ENCODE measurements around the gene CHST8. TPM values are rescaled to one million over a fixed set of nuclear protein-coding genes. Genes with fewer than 3 reads are reported as not detected.

Gene CHST8
- total and polyA plus RNA-seq, 9 donors = 0.48 to 2.5 (median 1.0) TPM; not detected in 1

DNA sequence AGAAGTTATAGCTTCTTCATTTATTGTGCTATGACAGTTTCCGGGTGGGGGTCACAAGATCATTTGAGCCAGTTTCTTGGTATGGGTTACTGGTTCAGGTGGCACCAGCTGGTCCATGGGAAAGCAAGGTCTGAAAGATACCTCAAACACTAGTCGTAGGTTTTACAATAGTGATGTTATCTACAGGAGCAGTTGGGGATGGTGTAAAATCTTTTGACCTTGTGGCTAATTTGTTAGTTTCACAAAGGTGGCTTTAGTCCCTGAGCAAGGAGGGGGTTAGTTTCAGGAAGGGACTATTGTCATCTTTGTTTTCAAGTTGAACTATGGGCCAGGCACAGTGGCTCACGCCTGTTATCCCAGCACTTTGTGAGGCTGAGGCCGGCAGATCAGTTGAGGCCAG lies 24.6 kb downstream of the CHST8 start:
- H3K27me3 ChIP-seq = no peaks in the 10 kb centered on the region
- H3K9me3 ChIP-seq = no peaks in the 10 kb centered on the region
- H3K27ac ChIP-seq = no peak overlapping the region
- no peak overlapping the region for H3K4me3 ChIP-seq
- H3K36me3 ChIP-seq = no peaks in the 10 kb centered on the region
- intact Hi-C loops (cut with DNase I) = no loop called here
- WGBS, 3 donors = 84 to 88% (median 88%) methylated on average over 4 of the region's 4 CpGs
- H3K4me1 ChIP-seq (ENCODE audit: insufficient read depth) = no peaks in the 10 kb centered on the region
- no peak for TF ChIP-seq EP300 (IDR thresholded peaks at IDR 0.05)
- TF ChIP-seq POLR2A (IDR thresholded peaks at IDR 0.05) = no peak
- TF ChIP-seq, protein P1, sequence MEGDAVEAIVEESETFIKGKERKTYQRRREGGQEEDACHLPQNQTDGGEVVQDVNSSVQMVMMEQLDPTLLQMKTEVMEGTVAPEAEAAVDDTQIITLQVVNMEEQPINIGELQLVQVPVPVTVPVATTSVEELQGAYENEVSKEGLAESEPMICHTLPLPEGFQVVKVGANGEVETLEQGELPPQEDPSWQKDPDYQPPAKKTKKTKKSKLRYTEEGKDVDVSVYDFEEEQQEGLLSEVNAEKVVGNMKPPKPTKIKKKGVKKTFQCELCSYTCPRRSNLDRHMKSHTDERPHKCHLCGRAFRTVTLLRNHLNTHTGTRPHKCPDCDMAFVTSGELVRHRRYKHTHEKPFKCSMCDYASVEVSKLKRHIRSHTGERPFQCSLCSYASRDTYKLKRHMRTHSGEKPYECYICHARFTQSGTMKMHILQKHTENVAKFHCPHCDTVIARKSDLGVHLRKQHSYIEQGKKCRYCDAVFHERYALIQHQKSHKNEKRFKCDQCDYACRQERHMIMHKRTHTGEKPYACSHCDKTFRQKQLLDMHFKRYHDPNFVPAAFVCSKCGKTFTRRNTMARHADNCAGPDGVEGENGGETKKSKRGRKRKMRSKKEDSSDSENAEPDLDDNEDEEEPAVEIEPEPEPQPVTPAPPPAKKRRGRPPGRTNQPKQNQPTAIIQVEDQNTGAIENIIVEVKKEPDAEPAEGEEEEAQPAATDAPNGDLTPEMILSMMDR (IDR thresholded peaks at IDR 0.05) = no peak
- DNase-seq = no peak

DNA sequence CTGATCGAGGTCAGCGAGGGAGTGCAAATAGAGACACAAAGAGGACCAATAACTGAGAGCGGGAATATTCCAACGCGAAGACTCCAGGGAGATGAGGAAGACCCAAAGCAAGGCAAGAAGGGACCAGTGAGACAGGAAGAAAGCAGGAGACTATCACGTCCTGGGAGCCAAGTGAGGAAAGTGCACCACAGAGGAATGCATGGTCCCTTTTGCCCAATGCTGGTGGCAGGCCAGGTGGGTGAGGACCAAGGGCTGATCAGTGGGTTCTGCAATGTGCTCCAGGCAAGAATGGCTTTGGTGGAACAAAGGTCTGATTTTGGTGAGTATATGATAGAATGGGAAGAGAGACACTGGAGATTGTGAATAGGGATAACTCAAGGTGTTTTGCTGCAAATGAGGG lies 25.4 kb downstream of the CHST8 start:
- no peaks in the 10 kb centered on the region for H3K27me3 ChIP-seq

DNA sequence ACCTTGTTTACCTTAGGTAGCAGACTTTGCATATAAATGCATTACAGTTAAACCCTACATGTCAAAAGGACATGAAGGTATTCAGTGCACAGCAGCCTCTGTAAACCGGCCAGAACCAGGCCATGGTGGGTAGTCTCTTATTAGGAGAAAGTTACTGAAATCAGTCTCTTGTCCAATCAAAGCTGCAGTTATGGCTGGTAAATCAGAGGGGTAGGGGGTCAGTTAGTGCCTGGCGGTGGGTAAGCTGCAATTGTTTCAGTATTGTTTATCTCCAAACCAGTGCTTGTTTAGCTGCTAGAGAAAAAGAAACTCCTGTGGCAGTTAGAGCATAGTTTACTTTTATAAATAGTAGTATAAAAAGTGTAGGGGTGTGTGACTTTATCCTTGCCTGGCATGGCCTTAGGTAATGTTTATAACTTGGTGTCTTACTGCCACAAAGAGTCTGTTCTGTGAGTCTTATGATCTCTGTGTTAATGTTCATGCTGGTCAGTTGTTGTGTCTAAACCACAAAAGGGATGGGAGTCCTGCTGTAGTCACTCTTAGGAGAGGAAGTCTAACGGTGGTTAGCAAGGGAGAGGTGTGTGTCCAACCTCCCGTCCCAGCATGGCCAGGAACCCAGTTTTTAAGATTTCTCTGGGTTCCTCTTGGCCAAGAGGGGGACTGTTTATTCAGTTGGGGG lies 28.0 kb downstream of the CHST8 start:
- H3K36me3 ChIP-seq = no peaks in the 10 kb centered on the region
- no peak overlapping the region for H3K4me3 ChIP-seq
- H3K27me3 ChIP-seq = no peaks in the 10 kb centered on the region
- H3K9me3 ChIP-seq = no peaks in the 10 kb centered on the region
- 37 to 49% (median 42%) methylated on average over 4 of the region's 4 CpGs for WGBS, 3 donors
- H3K27ac ChIP-seq = no peak overlapping the region
- TF ChIP-seq POLR2A (IDR thresholded peaks at IDR 0.05) (no peak), EP300 (IDR thresholded peaks at IDR 0.05) (no peak)
- TF ChIP-seq, protein P1 (IDR thresholded peaks at IDR 0.05) = no peak
- no peaks in the 10 kb centered on the region for H3K4me1 ChIP-seq (ENCODE audit: insufficient read depth)
- DNase-seq = no peak
- intact Hi-C loops (cut with DNase I) = no loop called here

More for the DNA sequence above, 25.4 kb downstream of the CHST8 start:
- Histone ChIP-seq H3K4me1 (ENCODE audit: insufficient read depth) (no peaks in the 10 kb centered on the region), H3K27ac (no peak overlapping the region), H3K9me3 (no peaks in the 10 kb centered on the region), H3K36me3 (no peaks in the 10 kb centered on the region), H3K4me3 (no peak overlapping the region)
- no peak for DNase-seq
- 78 to 84% (median 79%) methylated on average over 6 of the region's 6 CpGs for WGBS, 3 donors
- intact Hi-C loops (cut with DNase I) = no loop called here
- TF ChIP-seq EP300 (IDR thresholded peaks at IDR 0.05) (no peak), POLR2A (IDR thresholded peaks at IDR 0.05) (no peak)
- TF ChIP-seq, protein P1 (IDR thresholded peaks at IDR 0.05) = no peak

DNA sequence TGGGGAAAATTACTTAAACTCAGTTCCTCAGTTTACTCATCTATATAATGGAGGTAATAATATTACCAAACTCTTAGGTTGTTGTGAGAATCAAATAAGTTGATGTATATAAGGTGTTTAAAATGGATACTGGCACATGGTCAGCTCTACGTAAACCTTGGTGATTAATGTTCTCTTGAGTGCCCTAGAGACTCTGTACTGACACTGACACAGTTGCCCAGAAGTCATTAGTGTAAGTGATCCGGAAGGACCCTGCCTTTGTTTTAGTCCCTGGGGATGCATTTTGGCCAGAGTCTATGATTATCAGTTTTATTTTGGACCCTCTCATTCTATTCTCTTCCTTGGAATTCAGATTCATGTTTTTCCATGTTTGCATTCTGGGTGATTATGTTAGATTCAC lies 31.9 kb downstream of the CHST8 start:
- intact Hi-C loops (cut with DNase I) = no loop called here
- no peak for DNase-seq
- Histone ChIP-seq H3K4me3 (no peak overlapping the region), H3K27ac (no peak overlapping the region), H3K9me3 (no peaks in the 10 kb centered on the region), H3K4me1 (ENCODE audit: insufficient read depth) (no peaks in the 10 kb centered on the region), H3K36me3 (no peaks in the 10 kb centered on the region), H3K27me3 (no peaks in the 10 kb centered on the region)
- WGBS, 3 donors = 64 to 80% (median 72%) methylated on average over 2 of the region's 2 CpGs
- TF ChIP-seq, protein P1 (IDR thresholded peaks at IDR 0.05) = no peak
- TF ChIP-seq POLR2A (IDR thresholded peaks at IDR 0.05) (no peak), EP300 (IDR thresholded peaks at IDR 0.05) (no peak)
